HCT116 (cell line): ENCODE results near the gene FLVCR2. TPM values are rescaled to one million over a fixed set of nuclear protein-coding genes. Genes with fewer than 3 reads are reported as not detected.
A peak's percentile ranks its signal among the peaks of the same experiment; 100 is the strongest.

ENCODE experiments used
- ATAC-seq: fragments of 200-7000 bp; cut with Tn5 transposase; 2 replicates; pipeline ENCODE4 v1.9.1; 2020; ENCODE audit warnings: mild to moderate bottlenecking, moderate library complexity
- BruUV-seq: library from RNA; stranded (reverse); fragments of 400-500 nt; replicated peaks from 2 replicates; lab custom pipeline; 2021; lab: Mats Ljungman, UMichigan
- CTCF ChIA-PET: fragments of 300-600 bp; sonication (Branson Sonifier 250); formaldehyde crosslinking; loops from one replicate; lab custom pipeline; 2021; ENCODE audit warnings: antibody characterized with exemption; lab: Charles Lee
- POLR2A ChIA-PET: fragments of 300-600, 350-600 bp; sonication (Branson Sonifier 250); formaldehyde crosslinking; loops from one replicate; lab custom pipeline; 2021; ENCODE audit warnings: antibody characterized with exemption; lab: Charles Lee
- RAD21 ChIA-PET, 2 experiments: fragments of 300-600 bp; sonication (Branson Sonifier 250); formaldehyde crosslinking; loops; one replicate each; lab custom pipeline; 2023; ENCODE audit warnings: low total read pairs in 2 of 2; ENCODE audit not compliant: uncharacterized antibody in 2 of 2, unreplicated experiment in 2 of 2, low non-redundant PET in 1 of 2; lab: Charles Lee
- DNase-seq: peaks from one replicate; pipeline ENCODE4 v3.0.0-alpha.2; 2010; ENCODE audit warnings: low read depth, low spot score
- H2AFZ ChIP-seq: fragments of 200-600 bp; shearing (Covaris generic), sonication (generic); 2 replicates; pipeline ENCODE4 v1.6.1; 2017; ENCODE audit warnings: low read depth, mixed run types, mixed read lengths, antibody characterized with exemption, low read length; ENCODE audit not compliant: poor library complexity, severe bottlenecking
- H3K27ac ChIP-seq: 2 replicates; pipeline ENCODE4 v1.5.1; 2012; ENCODE audit warnings: low read depth, low read length
- H3K27me3 ChIP-seq: fragments of 200-600 bp; sonication (generic); 2 replicates; pipeline ENCODE4 v1.6.1; 2016; ENCODE audit warnings: mixed run types, low read length, mixed read lengths; ENCODE audit not compliant: insufficient read depth
- H3K36me3 ChIP-seq, 2 experiments: fragments of 200-500 bp in 1 of 2; fragments of 200-600 bp in 1 of 2; sonication (Bioruptor generic) in 1 of 2; sonication (generic) in 1 of 2; 2 replicates each; pipeline versions ENCODE4 v1.5.1 to v1.6.1; 2014 to 2016; ENCODE audit warnings: low read length in 2 of 2, inconsistent platforms in 1 of 2, mixed read lengths in 1 of 2, mixed run types in 1 of 2; ENCODE audit not compliant: insufficient read depth in 2 of 2, control insufficient read depth in 1 of 2
- H3K4me1 ChIP-seq, 2 experiments: fragments of 200-600 bp in 1 of 2; sonication (generic) in 1 of 2; 2 replicates each; pipeline versions ENCODE4 v1.5.1 to v1.6.1; 2012 to 2017; ENCODE audit warnings: low read length in 2 of 2, inconsistent platforms in 1 of 2, mild to moderate bottlenecking in 1 of 2, mixed read lengths in 1 of 2, mixed run types in 1 of 2, moderate library complexity in 1 of 2; ENCODE audit not compliant: insufficient read depth in 2 of 2, control insufficient read depth in 1 of 2
- H3K4me2 ChIP-seq: fragments of 200-600 bp; sonication (generic); 2 replicates; pipeline ENCODE4 v1.6.1; 2017; ENCODE audit warnings: mixed run types, low read length, mixed read lengths
- H3K4me3 ChIP-seq, 2 experiments: fragments of 200-600 bp in 1 of 2; sonication (generic) in 1 of 2; replicated peaks in 1 of 2; 2 replicates each; pipeline ENCODE4 v1.5.1; 2011 to 2016; ENCODE audit warnings: low read length in 2 of 2, control low read depth in 1 of 2, low read depth in 1 of 2, mild to moderate bottlenecking in 1 of 2, mixed read lengths in 1 of 2, mixed run types in 1 of 2
- H3K79me2 ChIP-seq: fragments of 200-600 bp; sonication (generic); 2 replicates; pipeline ENCODE4 v1.6.1; 2017; ENCODE audit warnings: mild to moderate bottlenecking, mixed run types, low read length, moderate library complexity, mixed read lengths; ENCODE audit not compliant: insufficient read depth
- H3K9ac ChIP-seq: fragments of 200-600 bp; sonication (generic); 2 replicates; pipeline ENCODE4 v1.6.1; 2016; ENCODE audit warnings: low read length, mixed read lengths
- H3K9me2 ChIP-seq: fragments of 200-600 bp; sonication (generic), shearing (Covaris generic); 2 replicates; pipeline ENCODE4 v1.6.1; 2017; ENCODE audit warnings: mixed run types, mild to moderate bottlenecking, moderate library complexity; ENCODE audit not compliant: insufficient read depth
- H3K9me3 ChIP-seq, 2 experiments: fragments of 200-500 bp in 1 of 2; fragments of 200-600 bp in 1 of 2; sonication (Bioruptor generic) in 1 of 2; sonication (generic) in 1 of 2; 2 replicates each; pipeline ENCODE4 v1.6.1; 2014 to 2017; ENCODE audit warnings: low read length in 2 of 2, mixed read lengths in 2 of 2, inconsistent platforms in 1 of 2, low read depth in 1 of 2, mild to moderate bottlenecking in 1 of 2, mixed run types in 1 of 2, moderate library complexity in 1 of 2; ENCODE audit not compliant: control insufficient read depth in 1 of 2, insufficient read depth in 1 of 2
- H4K20me1 ChIP-seq: fragments of 200-600 bp; sonication (generic), shearing (Covaris generic); 2 replicates; pipeline ENCODE4 v1.6.1; 2017; ENCODE audit warnings: mixed run types, mild to moderate bottlenecking, moderate library complexity; ENCODE audit not compliant: insufficient read depth
- CEBPB ChIP-seq: IDR thresholded peaks from 2 replicates; pipeline ENCODE4 v1.6.1; 2012; ENCODE audit warnings: low read depth
- CTCF ChIP-seq, 3 experiments: fragments of 200-600 bp in 1 of 3; sonication (generic) in 1 of 3; IDR thresholded peaks in 2 of 3; conservative IDR thresholded peaks in 1 of 3; 2 replicates each; pipeline ENCODE4 v1.5.1; 2012 to 2017; ENCODE audit warnings: low read depth in 2 of 3, low read length in 2 of 3, antibody characterized with exemption in 1 of 3, borderline replicate concordance in 1 of 3, control low read depth in 1 of 3, mild to moderate bottlenecking in 1 of 3, mixed read lengths in 1 of 3, mixed run types in 1 of 3, moderate library complexity in 1 of 3; ENCODE audit not compliant: insufficient read depth in 1 of 3
- EZH2phosphoT487 ChIP-seq: fragments of 200-600 bp; IDR thresholded peaks from 2 replicates; pipeline ENCODE4 v1.6.1; 2018; ENCODE audit warnings: antibody characterized with exemption, borderline replicate concordance
- RAD21 ChIP-seq: IDR thresholded peaks from 2 replicates; pipeline ENCODE4 v1.6.1; 2012; ENCODE audit warnings: low read depth, mild to moderate bottlenecking
- REST ChIP-seq: IDR thresholded peaks from 2 replicates; pipeline ENCODE4 v1.6.1; 2012; ENCODE audit warnings: low read depth
- SIN3A ChIP-seq: IDR thresholded peaks from 2 replicates; pipeline ENCODE4 v1.6.1; 2012; ENCODE audit warnings: low read depth
- ZFX ChIP-seq: fragments of 450-650 bp; IDR thresholded peaks from 2 replicates; pipeline ENCODE4 v1.6.1; 2017
- ZNF274 ChIP-seq: fragments of 200-500 bp; sonication (Bioruptor generic); IDR thresholded peaks from 2 replicates; pipeline ENCODE4 v1.6.1; 2014; ENCODE audit warnings: mild to moderate bottlenecking, low read depth, low read length, inconsistent platforms
- intact Hi-C: fragments of 100-400 bp; cut with micrococcal nuclease; formaldehyde crosslinking; loops from 2 replicates; pipeline ENCODE4 v1.10.0; 2022
- total RNA-seq: library from RNA; stranded (reverse); gene quantifications from one replicate; pipeline ENCODE4 v1.2.1, GENCODE V29; 2021; ENCODE audit not compliant: unreplicated experiment
- TF ChIP-seq, protein P1 (sequence below): IDR thresholded peaks from 2 replicates; pipeline ENCODE4 v1.6.1; 2012

FLVCR2 gene
- total RNA-seq, 1 experiment from 2014 or later: 0.84 TPM

GRCh38 chr14:75646762-75647161, 68.3 kb downstream of the FLVCR2 start (continued):
- TF ChIP-seq CEBPB (no peak), ZFX (no peak)

DNA sequence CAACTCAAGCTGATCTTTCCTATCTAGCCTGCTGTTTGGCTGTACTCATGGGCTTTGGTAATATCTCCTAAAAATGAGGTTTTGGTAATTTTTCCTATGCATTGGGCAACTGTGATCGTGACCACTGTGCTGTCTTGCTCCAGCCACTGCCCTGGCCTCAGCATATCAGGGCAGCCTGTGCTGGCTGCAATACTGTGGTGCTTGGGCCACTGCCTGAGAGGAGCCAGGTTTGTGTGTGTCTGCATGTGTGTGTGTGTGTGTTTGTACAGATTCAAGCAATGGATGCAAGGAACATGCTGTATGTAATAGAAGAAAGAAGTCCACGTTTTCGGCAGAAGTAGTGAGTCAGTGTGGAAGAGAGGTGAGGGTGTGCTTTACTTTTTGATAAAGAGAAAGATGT, 69.2 kb downstream of the FLVCR2 start:
- H3K27me3 ChIP-seq: no peaks in the 10 kb centered on the region
- peak overlapping the region; percentile 60 for H3K4me2 ChIP-seq
- DNase-seq (no peak), ATAC-seq (no peak)
- H3K27ac ChIP-seq: no peak overlapping the region
- CTCF ChIA-PET: no interaction called here
- H3K9ac ChIP-seq: 0 out of 2 replicates have a peak overlapping the region, but pooled peaks have one; percentile 10
- no peaks in the 10 kb centered on the region for H3K9me3 ChIP-seq
- RAD21 ChIA-PET: no interaction called here
- H3K79me2 ChIP-seq: no peaks in the 10 kb centered on the region
- intact Hi-C loops: no loop called here
- H3K36me3 ChIP-seq: peaks cover 0 to 10% of the 10 kb centered on the region in 2 experiments; a peak in 1 of 4 replicates
- no TSS peak for BruUV-seq
- H2AFZ ChIP-seq: no peak overlapping the region
- H3K9me2 ChIP-seq: no peaks in the 10 kb centered on the region
- H4K20me1 ChIP-seq: no peaks in the 10 kb centered on the region
- POLR2A ChIA-PET: no interaction called here
- TF ChIP-seq SIN3A: no peak
- no peak for TF ChIP-seq REST
- TF ChIP-seq, protein P1, sequence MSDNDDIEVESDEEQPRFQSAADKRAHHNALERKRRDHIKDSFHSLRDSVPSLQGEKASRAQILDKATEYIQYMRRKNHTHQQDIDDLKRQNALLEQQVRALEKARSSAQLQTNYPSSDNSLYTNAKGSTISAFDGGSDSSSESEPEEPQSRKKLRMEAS: no peak
- TF ChIP-seq EZH2phosphoT487: no peak
- no peak for TF ChIP-seq CTCF (IDR thresholded peaks at IDR 0.05 in 2 of 3, conservative IDR thresholded peaks at IDR 0.05 in 1 of 3; ENCODE audit: borderline replicate concordance in 1 of 3, insufficient read depth in 1 of 3, low read depth in 2 of 3, low read length in 2 of 3)
- TF ChIP-seq ZNF274: no peak
- TF ChIP-seq RAD21: no peak
- peaks cover 25 to 41% of the 10 kb centered on the region in 2 experiments for H3K4me1 ChIP-seq
- no peak overlapping the region for H3K4me3 ChIP-seq
